ENCODE results near the gene AP1M1.

AP1M1 gene

DNA sequence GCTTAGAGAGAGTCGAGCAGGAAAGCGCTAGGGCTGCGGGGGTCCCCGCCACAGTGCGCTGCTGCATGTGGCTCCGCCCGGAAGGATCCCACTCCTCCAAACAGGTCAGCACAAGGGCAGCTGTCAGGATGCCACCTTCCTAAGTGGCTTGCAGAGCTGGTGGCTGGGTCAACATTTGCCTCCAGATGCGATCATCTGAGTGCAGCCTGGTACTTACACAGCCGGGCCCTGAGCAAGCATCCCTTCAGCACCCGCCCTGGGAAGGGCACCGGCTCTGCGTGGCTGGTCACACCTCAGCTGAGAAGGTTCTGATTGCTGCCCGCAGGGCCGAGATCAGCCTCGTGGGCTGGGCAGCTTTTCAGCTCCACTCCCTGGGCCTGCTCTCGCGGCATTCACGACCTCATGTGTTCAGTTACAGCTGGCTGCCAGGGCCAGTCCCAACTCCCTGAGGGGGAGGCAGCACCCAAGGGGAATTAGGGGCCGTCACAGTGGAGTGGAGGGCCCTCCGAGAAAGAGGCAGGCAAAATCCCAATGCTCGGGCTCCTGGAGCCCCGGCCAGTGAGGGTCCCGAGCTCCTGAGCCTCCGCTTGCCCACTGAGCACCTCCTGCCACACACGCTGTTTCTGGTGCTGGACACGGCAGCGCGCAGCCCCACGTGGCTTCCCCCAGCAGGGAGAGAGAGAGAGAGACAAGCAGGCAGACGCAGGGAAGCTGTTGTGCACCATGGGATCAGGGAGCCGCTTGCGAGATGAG lies 26.8 kb downstream of the AP1M1 start:
- H3K27ac ChIP-seq = no peak overlapping the region
- H3K27me3 ChIP-seq (ENCODE audit: control insufficient read depth, insufficient read depth, low read length) = no peaks in the 10 kb centered on the region
- H3K4me3 ChIP-seq (ENCODE audit: low read depth, low read length) = no peak overlapping the region
- peaks cover 11% of the 10 kb centered on the region for H3K79me2 ChIP-seq
- TF ChIP-seq, protein P1, sequence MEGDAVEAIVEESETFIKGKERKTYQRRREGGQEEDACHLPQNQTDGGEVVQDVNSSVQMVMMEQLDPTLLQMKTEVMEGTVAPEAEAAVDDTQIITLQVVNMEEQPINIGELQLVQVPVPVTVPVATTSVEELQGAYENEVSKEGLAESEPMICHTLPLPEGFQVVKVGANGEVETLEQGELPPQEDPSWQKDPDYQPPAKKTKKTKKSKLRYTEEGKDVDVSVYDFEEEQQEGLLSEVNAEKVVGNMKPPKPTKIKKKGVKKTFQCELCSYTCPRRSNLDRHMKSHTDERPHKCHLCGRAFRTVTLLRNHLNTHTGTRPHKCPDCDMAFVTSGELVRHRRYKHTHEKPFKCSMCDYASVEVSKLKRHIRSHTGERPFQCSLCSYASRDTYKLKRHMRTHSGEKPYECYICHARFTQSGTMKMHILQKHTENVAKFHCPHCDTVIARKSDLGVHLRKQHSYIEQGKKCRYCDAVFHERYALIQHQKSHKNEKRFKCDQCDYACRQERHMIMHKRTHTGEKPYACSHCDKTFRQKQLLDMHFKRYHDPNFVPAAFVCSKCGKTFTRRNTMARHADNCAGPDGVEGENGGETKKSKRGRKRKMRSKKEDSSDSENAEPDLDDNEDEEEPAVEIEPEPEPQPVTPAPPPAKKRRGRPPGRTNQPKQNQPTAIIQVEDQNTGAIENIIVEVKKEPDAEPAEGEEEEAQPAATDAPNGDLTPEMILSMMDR (IDR thresholded peaks at IDR 0.05) = no peak
- H3K4me2 ChIP-seq (ENCODE audit: low read length) = no peak overlapping the region
- no peak overlapping the region for H3K9ac ChIP-seq
- H3K4me1 ChIP-seq = no peaks in the 10 kb centered on the region
- H3K36me3 ChIP-seq (ENCODE audit: control insufficient read depth, insufficient read depth, low read length) = no peaks in the 10 kb centered on the region
- H3K9me3 ChIP-seq (ENCODE audit: control insufficient read depth, low read length) = no peaks in the 10 kb centered on the region
- no peak overlapping the region for H2AFZ ChIP-seq

DNA sequence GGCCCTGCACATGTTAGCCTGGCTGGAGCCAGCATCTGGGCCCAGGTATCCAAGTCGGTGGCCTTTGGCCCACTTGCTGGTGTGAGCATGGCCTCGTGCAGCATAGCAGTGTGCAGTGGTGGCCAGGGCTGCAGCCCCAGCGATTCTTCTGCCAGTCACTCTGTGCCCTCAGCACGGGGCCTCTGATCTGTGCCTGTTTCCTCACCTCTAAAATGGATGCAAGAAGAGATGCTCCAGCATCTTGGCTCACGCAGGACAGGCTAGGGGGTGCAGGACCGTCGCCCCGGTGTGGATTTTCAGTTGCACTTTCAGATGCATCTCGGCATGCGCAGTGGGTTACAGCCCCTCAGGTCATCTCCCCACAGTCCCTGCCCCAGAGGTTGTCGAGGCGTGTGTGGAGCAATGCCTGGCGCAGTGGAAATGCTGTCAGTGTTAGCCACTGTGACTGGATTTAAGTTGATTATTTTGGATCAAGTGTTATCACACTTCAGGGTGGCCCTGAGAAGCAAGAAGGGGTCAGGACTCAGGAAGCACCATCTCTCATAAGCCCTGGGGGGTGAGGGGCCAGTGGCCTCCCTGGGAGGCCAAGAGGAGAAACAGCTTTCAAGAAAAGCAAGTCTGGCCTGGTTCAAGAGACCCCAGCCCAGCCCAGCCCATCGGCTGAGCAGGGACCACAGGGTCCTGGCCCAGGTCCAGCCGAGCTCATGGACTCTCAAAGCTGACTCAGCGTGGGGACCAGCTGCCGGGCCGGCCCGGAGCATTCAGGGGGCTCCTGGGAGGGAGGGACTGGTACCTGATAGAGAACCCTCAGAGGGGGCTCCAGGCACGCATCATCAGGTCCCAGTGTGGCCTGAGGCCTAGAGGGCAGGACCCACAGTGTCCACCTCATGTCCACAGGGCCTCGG lies 27.8 kb downstream of the AP1M1 start:
- Histone ChIP-seq H3K9ac (no peak overlapping the region), H3K4me2 (ENCODE audit: low read length) (no peak overlapping the region), H2AFZ (no peak overlapping the region), H3K79me2 (peaks cover 11% of the 10 kb centered on the region), H3K27ac (no peak overlapping the region), H3K36me3 (ENCODE audit: control insufficient read depth, insufficient read depth, low read length) (no peaks in the 10 kb centered on the region), H3K27me3 (ENCODE audit: control insufficient read depth, insufficient read depth, low read length) (no peaks in the 10 kb centered on the region), H3K9me3 (ENCODE audit: control insufficient read depth, low read length) (no peaks in the 10 kb centered on the region), H3K4me3 (ENCODE audit: low read depth, low read length) (no peak overlapping the region), H3K4me1 (no peaks in the 10 kb centered on the region)
- TF ChIP-seq, protein P1 (IDR thresholded peaks at IDR 0.05) = no peak

DNA sequence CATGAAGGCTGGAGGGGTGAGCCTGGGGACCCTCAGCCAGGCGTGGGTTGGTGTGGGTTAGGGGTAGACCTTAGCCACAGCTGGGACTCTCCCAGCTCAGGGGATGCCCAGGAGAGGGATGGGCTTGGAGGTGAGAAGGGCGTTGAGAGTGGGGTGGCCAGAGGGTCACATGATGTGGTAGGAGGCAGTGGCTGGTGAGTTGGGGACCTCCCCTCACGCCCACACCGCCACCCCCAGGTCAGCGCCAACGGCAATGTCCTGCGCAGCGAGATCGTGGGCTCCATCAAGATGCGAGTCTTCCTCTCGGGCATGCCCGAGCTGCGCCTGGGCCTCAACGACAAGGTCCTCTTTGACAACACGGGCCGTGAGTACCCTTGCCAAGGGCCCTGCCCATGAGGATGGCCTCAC lies 28.5 kb downstream of the AP1M1 start:
- no peak overlapping the region for H3K4me3 ChIP-seq (ENCODE audit: low read depth, low read length)
- no peak overlapping the region for H3K4me2 ChIP-seq (ENCODE audit: low read length)
- no peaks in the 10 kb centered on the region for H3K36me3 ChIP-seq (ENCODE audit: control insufficient read depth, insufficient read depth, low read length)
- H3K27me3 ChIP-seq (ENCODE audit: control insufficient read depth, insufficient read depth, low read length) = no peaks in the 10 kb centered on the region
- H3K9me3 ChIP-seq (ENCODE audit: control insufficient read depth, low read length) = no peaks in the 10 kb centered on the region
- TF ChIP-seq, protein P1 (IDR thresholded peaks at IDR 0.05) = no peak
- H3K9ac ChIP-seq = no peak overlapping the region
- no peak overlapping the region for H3K27ac ChIP-seq
- peaks cover 11% of the 10 kb centered on the region for H3K79me2 ChIP-seq
- no peak overlapping the region for H2AFZ ChIP-seq
- no peaks in the 10 kb centered on the region for H3K4me1 ChIP-seq

DNA sequence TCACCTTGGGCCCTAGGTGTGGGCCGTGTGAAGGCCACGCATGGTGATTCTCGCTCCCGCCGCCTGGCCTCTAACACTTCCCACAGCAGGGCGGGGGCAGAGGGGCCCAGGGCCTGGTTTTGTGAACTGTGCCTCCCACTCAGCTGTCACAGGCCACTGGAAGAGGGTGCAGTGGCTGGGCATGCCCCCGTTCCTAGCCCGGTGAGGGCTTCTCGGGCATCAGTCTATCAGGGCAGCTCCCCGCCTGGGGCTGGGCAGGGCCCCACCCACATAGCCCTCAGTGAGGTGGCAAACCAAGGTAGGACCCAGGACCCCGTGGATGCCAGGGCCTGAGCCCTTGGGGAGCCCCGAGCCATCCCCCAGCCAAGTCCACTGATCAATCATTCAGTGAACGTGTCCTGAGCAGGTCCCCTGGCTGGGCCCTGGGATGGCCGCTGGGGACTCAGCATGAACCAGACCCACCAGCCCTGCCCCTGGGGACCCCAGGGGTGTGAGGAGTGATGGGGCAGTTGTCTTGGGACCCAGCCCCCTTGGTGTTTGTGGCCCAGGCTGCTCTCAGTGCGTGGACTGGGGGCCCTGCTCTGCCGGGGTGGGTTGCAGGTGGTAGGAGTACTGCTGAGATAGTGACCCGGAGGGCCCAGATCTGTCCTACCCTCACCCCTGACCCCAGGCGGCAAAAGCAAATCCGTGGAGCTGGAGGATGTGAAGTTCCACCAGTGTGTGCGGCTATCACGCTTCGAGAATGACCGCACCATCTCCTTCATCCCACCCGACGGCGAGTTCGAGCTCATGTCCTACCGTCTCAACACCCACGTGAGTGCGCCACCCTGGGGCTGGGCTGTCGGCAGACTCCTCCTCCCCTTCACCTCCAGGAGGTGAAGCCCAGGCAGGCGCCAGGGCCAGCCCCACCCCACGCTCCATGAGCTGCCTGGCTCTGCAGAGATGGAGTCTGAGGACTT lies 29.4 kb downstream of the AP1M1 start:
- TF ChIP-seq, protein P1 (IDR thresholded peaks at IDR 0.05) = no peak
- H2AFZ ChIP-seq = no peak overlapping the region
- peaks cover 11% of the 10 kb centered on the region for H3K79me2 ChIP-seq
- H3K4me1 ChIP-seq = no peaks in the 10 kb centered on the region
- no peak overlapping the region for H3K27ac ChIP-seq
- no peaks in the 10 kb centered on the region for H3K27me3 ChIP-seq (ENCODE audit: control insufficient read depth, insufficient read depth, low read length)
- H3K9ac ChIP-seq = no peak overlapping the region
- no peaks in the 10 kb centered on the region for H3K9me3 ChIP-seq (ENCODE audit: control insufficient read depth, low read length)
- H3K36me3 ChIP-seq (ENCODE audit: control insufficient read depth, insufficient read depth, low read length) = no peaks in the 10 kb centered on the region
- H3K4me2 ChIP-seq (ENCODE audit: low read length) = no peak overlapping the region
- no peak overlapping the region for H3K4me3 ChIP-seq (ENCODE audit: low read depth, low read length)

Measured in parathyroid adenoma (tissue), 2 donors.